Liver (tissue), 9 donors: ENCODE measurements around the gene SMAD5. TPM values are rescaled to one million over a fixed set of nuclear protein-coding genes. Genes with fewer than 3 reads are reported as not detected.

Source experiments
- DNase-seq: peaks from one replicate; pipeline ENCODE4 v3.0.0-alpha.2; 2017; ENCODE audit warnings: low spot score
- H3K27ac ChIP-seq, 2 donors: one replicate each; pipeline ENCODE4 v1.7.0; 2013; ENCODE audit warnings: inconsistent platforms in 2 of 2, low read length in 2 of 2, control low read depth in 1 of 2, low read depth in 1 of 2, mild to moderate bottlenecking in 1 of 2
- H3K27me3 ChIP-seq, 4 donors: one replicate each; pipeline versions ENCODE4 v1.6.1 to v1.7.0; 2013; ENCODE audit warnings: low read length in 3 of 4, inconsistent platforms in 1 of 4, mild to moderate bottlenecking in 1 of 4, moderate library complexity in 1 of 4; ENCODE audit not compliant: control insufficient read depth in 4 of 4, insufficient read depth in 4 of 4
- H3K36me3 ChIP-seq, 4 donors: one replicate each; pipeline versions ENCODE4 v1.6.1 to v1.7.0; 2013; ENCODE audit warnings: low read length in 3 of 4, mild to moderate bottlenecking in 3 of 4, low read depth in 1 of 4, moderate library complexity in 1 of 4; ENCODE audit not compliant: control insufficient read depth in 4 of 4, insufficient read depth in 3 of 4
- H3K4me1 ChIP-seq, 4 donors: one replicate each; pipeline versions ENCODE4 v1.6.1 to v1.7.0; 2013; ENCODE audit warnings: low read length in 3 of 4, mild to moderate bottlenecking in 3 of 4, moderate library complexity in 1 of 4; ENCODE audit not compliant: control insufficient read depth in 4 of 4, insufficient read depth in 4 of 4
- H3K4me3 ChIP-seq, 3 donors: one replicate each; pipeline versions ENCODE4 v1.6.1 to v1.7.0; 2013; ENCODE audit warnings: low read length in 3 of 3, control low read depth in 1 of 3, low read depth in 1 of 3, mild to moderate bottlenecking in 1 of 3
- H3K9ac ChIP-seq, 2 donors: one replicate each; pipeline ENCODE4 v1.7.0; 2013; ENCODE audit warnings: low read length in 2 of 2, mild to moderate bottlenecking in 2 of 2, moderate library complexity in 2 of 2, control low read depth in 1 of 2, low read depth in 1 of 2
- H3K9me3 ChIP-seq, 4 donors: one replicate each; pipeline versions ENCODE4 v1.6.1 to v1.7.0; 2013; ENCODE audit warnings: low read length in 3 of 4; ENCODE audit not compliant: control insufficient read depth in 4 of 4
- EGR1 ChIP-seq, 2 donors: IDR thresholded peaks; 2 replicates each; pipeline ENCODE4 v1.6.1; 2016 to 2018; ENCODE audit warnings: antibody characterized with exemption in 2 of 2, low read depth in 2 of 2
- FOXA1 ChIP-seq: IDR thresholded peaks from 2 replicates; pipeline ENCODE4 v1.6.1; 2016; ENCODE audit warnings: antibody characterized with exemption
- FOXA2 ChIP-seq: IDR thresholded peaks from 2 replicates; pipeline ENCODE4 v1.6.1; 2016; ENCODE audit warnings: antibody characterized with exemption
- GABPA ChIP-seq, 2 donors: IDR thresholded peaks in 1 of 2; conservative IDR thresholded peaks in 1 of 2; 2 replicates each; pipeline ENCODE4 v1.6.1; 2016; ENCODE audit warnings: antibody characterized with exemption in 2 of 2, mild to moderate bottlenecking in 1 of 2, moderate library complexity in 1 of 2
- HNF4A ChIP-seq, 2 donors: conservative IDR thresholded peaks; 2 replicates each; pipeline ENCODE4 v1.6.1; 2016; ENCODE audit warnings: antibody characterized with exemption in 2 of 2, mild to moderate bottlenecking in 2 of 2
- HNF4G ChIP-seq: IDR thresholded peaks from 2 replicates; pipeline ENCODE4 v1.6.1; 2016; ENCODE audit warnings: antibody characterized with exemption
- JUND ChIP-seq, 2 donors: IDR thresholded peaks; 2 replicates each; pipeline ENCODE4 v1.6.1; 2016; ENCODE audit warnings: antibody characterized with exemption in 2 of 2
- NR2F2 ChIP-seq: IDR thresholded peaks from 2 replicates; pipeline ENCODE4 v1.6.1; 2016; ENCODE audit warnings: antibody characterized with exemption
- RAD21 ChIP-seq, 2 donors: IDR thresholded peaks; 2 replicates each; pipeline ENCODE4 v1.6.1; 2016; ENCODE audit warnings: antibody characterized with exemption in 2 of 2, mild to moderate bottlenecking in 2 of 2
- RXRA ChIP-seq, 2 donors: IDR thresholded peaks; 2 replicates each; pipeline ENCODE4 v1.6.1; 2017 to 2018; ENCODE audit warnings: antibody characterized with exemption in 2 of 2, mild to moderate bottlenecking in 1 of 2
- SP1 ChIP-seq: IDR thresholded peaks from 2 replicates; pipeline ENCODE4 v1.6.1; 2018; ENCODE audit warnings: antibody characterized with exemption, mild to moderate bottlenecking
- TAF1 ChIP-seq: conservative IDR thresholded peaks from 2 replicates; pipeline ENCODE4 v1.6.1; 2016; ENCODE audit warnings: antibody characterized with exemption, mild to moderate bottlenecking
- YY1 ChIP-seq: IDR thresholded peaks from 2 replicates; pipeline ENCODE4 v1.6.1; 2016; ENCODE audit warnings: antibody characterized with exemption, mild to moderate bottlenecking
- WGBS: extraction: QIAGEN DNeasy Blood & Tissue Kit; methylation state at CpG from one replicate; pipeline ENCODE4 v1.1.7; 2013; 5-methylcytosine and 5-hydroxymethylcytosine counted together
- polyA plus RNA-seq, 2 donors: library from polyadenylated mRNA; stranded (reverse) in 1 of 2; unstranded in 1 of 2; fragments of 200-250 nt in 1 of 2; fragments of >200 nt in 1 of 2; fragmentation: Nextera tagmentation in 1 of 2; extraction: Ambion mirVana in 1 of 2; gene quantifications; one replicate each; pipeline versions ENCODE4 v1.2.1 to v1.2.3, GENCODE V29; 2013 to 2015
- total RNA-seq, 2 donors: library from RNA; depleted of rRNA; stranded (reverse); fragments of >200 nt; gene quantifications; one replicate each; pipeline ENCODE4 v1.2.3, GENCODE V29; 2014
- TF ChIP-seq, protein P1 (sequence below): fragments of 150-350 bp; IDR thresholded peaks from 2 replicates; pipeline ENCODE4 v1.5.1; 2017; ENCODE audit warnings: improper control_type of control experiment, low read depth, low read length; ENCODE audit not compliant: missing input control
- TF ChIP-seq, protein P2 (sequence below): IDR thresholded peaks from 2 replicates; pipeline ENCODE4 v1.6.1; 2016; ENCODE audit warnings: antibody characterized with exemption
- TF ChIP-seq, protein P3 (sequence below): IDR thresholded peaks from 2 replicates; pipeline ENCODE4 v1.6.1; 2016; ENCODE audit warnings: antibody characterized with exemption
- TF ChIP-seq, protein P4 (sequence below): IDR thresholded peaks from 2 replicates; pipeline ENCODE4 v1.6.1; 2016; ENCODE audit warnings: antibody characterized with exemption
- TF ChIP-seq, protein P5 (sequence below): IDR thresholded peaks from 2 replicates; pipeline ENCODE4 v1.6.1; 2016; ENCODE audit warnings: antibody characterized with exemption, mild to moderate bottlenecking
- donor health status: healthy.
- donor health status: healthy.
- donor health status: healthy.
- donor health status: healthy.
- donor health status: healthy.

The SMAD5 gene
- total and polyA plus RNA-seq, 4 donors, result 5.9 to 42.0 (median 16.3) TPM

DNA sequence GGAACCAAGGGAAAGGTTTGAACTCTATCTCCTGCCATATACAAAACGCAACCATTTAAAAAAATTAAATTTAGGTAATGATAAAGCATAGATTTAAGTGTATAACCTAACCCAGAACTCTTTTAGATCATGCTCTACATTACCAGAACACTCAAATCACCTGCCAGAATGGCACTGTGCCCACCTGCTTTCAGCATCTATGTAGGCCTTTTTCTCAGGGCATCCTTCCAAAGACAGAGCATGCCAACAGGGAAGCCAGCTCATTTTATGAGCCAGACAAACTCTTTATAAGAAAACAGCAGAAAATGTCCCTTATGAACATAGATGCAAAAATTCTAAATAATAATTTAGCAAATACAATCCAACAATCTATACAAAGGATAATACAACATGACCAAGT is 47.9 kb upstream of the SMAD5 start:
- WGBS, result 92% methylated on average over 1 of the region's 1 CpG
- TF ChIP-seq RAD21 (IDR thresholded peaks at IDR 0.05) (peak in 1 of 2 donors; percentile 56), EGR1 (IDR thresholded peaks at IDR 0.05; ENCODE audit: low read depth in 2 of 2) (no peak), YY1 (peak; percentile 43)
- no peak for DNase-seq
- H3K9me3 ChIP-seq, result no peaks in the 10 kb centered on the region
- no peaks in the 10 kb centered on the region for H3K27me3 ChIP-seq
- peak overlapping the region; percentile 57 to 61 for H3K27ac ChIP-seq
- peak overlapping the region in 1 of 2 donors; percentile 22 for H3K9ac ChIP-seq
- H3K4me3 ChIP-seq, result no peak overlapping the region
- no peaks in the 10 kb centered on the region for H3K36me3 ChIP-seq
- peaks cover 2 to 31% (median 9%) of the 10 kb centered on the region in 4 donors for H3K4me1 ChIP-seq

DNA sequence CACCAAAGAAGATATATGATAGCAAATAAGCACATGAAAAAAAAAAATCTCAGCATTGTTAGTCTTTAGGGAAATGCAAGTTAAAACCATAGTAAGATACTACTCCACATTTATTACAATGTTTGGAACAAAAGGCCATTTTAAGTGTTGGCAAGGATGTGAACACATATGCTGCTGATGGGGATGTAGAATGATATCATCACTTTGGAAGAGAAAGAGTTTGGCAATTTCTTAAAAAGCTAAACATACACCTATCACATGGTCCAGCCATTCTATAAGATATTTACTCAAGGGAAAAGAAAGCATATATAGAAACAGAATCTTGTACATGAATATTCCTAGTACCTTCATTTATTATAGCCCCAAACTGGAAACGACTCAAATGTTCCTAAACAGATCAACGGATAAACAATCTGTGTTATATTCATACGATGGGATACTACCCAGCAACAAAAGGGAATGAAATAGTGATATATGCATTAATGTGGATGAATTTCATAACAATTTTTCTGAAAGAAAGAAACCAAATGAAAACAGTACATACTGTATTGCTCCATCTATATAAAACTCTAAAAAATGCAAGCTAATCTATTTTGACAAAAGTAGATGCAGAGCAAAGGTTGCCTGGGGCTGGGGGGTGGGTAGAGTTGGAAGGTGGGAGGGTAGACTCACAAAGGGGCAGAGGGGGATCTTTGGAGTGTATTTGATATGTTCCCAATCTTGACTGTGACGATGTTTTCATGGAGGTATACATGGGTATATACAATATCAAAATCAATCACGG is 45.7 kb upstream of the SMAD5 start:
- Histone ChIP-seq H3K36me3 (no peaks in the 10 kb centered on the region), H3K9me3 (no peaks in the 10 kb centered on the region), H3K9ac (no peak overlapping the region), H3K27me3 (no peaks in the 10 kb centered on the region), H3K27ac (no peak overlapping the region), H3K4me3 (no peak overlapping the region), H3K4me1 (peaks cover 1 to 13% (median 2%) of the 10 kb centered on the region in 4 donors)
- no peak for DNase-seq
- TF ChIP-seq, protein P1, sequence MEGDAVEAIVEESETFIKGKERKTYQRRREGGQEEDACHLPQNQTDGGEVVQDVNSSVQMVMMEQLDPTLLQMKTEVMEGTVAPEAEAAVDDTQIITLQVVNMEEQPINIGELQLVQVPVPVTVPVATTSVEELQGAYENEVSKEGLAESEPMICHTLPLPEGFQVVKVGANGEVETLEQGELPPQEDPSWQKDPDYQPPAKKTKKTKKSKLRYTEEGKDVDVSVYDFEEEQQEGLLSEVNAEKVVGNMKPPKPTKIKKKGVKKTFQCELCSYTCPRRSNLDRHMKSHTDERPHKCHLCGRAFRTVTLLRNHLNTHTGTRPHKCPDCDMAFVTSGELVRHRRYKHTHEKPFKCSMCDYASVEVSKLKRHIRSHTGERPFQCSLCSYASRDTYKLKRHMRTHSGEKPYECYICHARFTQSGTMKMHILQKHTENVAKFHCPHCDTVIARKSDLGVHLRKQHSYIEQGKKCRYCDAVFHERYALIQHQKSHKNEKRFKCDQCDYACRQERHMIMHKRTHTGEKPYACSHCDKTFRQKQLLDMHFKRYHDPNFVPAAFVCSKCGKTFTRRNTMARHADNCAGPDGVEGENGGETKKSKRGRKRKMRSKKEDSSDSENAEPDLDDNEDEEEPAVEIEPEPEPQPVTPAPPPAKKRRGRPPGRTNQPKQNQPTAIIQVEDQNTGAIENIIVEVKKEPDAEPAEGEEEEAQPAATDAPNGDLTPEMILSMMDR, result no peak
- no peak for TF ChIP-seq NR2F2
- no peak for TF ChIP-seq JUND (IDR thresholded peaks at IDR 0.05)
- no peak for TF ChIP-seq RAD21 (IDR thresholded peaks at IDR 0.05)
- TF ChIP-seq GABPA (IDR thresholded peaks at IDR 0.05 in 1 of 2, conservative IDR thresholded peaks at IDR 0.05 in 1 of 2), result no peak
- TF ChIP-seq FOXA2, result no peak
- no peak for TF ChIP-seq SP1
- TF ChIP-seq, protein P2, sequence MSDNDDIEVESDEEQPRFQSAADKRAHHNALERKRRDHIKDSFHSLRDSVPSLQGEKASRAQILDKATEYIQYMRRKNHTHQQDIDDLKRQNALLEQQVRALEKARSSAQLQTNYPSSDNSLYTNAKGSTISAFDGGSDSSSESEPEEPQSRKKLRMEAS, result no peak
- TF ChIP-seq, protein P3, sequence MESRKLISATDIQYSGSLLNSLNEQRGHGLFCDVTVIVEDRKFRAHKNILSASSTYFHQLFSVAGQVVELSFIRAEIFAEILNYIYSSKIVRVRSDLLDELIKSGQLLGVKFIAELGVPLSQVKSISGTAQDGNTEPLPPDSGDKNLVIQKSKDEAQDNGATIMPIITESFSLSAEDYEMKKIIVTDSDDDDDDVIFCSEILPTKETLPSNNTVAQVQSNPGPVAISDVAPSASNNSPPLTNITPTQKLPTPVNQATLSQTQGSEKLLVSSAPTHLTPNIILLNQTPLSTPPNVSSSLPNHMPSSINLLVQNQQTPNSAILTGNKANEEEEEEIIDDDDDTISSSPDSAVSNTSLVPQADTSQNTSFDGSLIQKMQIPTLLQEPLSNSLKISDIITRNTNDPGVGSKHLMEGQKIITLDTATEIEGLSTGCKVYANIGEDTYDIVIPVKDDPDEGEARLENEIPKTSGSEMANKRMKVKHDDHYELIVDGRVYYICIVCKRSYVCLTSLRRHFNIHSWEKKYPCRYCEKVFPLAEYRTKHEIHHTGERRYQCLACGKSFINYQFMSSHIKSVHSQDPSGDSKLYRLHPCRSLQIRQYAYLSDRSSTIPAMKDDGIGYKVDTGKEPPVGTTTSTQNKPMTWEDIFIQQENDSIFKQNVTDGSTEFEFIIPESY, result no peak
- no peak for TF ChIP-seq TAF1
- no peak for TF ChIP-seq HNF4G
- no peak for TF ChIP-seq HNF4A (conservative IDR thresholded peaks at IDR 0.05)
- no peak for TF ChIP-seq FOXA1
- TF ChIP-seq RXRA (IDR thresholded peaks at IDR 0.05), result no peak
- TF ChIP-seq, protein P4, sequence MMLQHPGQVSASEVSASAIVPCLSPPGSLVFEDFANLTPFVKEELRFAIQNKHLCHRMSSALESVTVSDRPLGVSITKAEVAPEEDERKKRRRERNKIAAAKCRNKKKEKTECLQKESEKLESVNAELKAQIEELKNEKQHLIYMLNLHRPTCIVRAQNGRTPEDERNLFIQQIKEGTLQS, result no peak
- TF ChIP-seq YY1, result no peak
- TF ChIP-seq EGR1 (IDR thresholded peaks at IDR 0.05; ENCODE audit: low read depth in 2 of 2), result no peak
- TF ChIP-seq, protein P5, sequence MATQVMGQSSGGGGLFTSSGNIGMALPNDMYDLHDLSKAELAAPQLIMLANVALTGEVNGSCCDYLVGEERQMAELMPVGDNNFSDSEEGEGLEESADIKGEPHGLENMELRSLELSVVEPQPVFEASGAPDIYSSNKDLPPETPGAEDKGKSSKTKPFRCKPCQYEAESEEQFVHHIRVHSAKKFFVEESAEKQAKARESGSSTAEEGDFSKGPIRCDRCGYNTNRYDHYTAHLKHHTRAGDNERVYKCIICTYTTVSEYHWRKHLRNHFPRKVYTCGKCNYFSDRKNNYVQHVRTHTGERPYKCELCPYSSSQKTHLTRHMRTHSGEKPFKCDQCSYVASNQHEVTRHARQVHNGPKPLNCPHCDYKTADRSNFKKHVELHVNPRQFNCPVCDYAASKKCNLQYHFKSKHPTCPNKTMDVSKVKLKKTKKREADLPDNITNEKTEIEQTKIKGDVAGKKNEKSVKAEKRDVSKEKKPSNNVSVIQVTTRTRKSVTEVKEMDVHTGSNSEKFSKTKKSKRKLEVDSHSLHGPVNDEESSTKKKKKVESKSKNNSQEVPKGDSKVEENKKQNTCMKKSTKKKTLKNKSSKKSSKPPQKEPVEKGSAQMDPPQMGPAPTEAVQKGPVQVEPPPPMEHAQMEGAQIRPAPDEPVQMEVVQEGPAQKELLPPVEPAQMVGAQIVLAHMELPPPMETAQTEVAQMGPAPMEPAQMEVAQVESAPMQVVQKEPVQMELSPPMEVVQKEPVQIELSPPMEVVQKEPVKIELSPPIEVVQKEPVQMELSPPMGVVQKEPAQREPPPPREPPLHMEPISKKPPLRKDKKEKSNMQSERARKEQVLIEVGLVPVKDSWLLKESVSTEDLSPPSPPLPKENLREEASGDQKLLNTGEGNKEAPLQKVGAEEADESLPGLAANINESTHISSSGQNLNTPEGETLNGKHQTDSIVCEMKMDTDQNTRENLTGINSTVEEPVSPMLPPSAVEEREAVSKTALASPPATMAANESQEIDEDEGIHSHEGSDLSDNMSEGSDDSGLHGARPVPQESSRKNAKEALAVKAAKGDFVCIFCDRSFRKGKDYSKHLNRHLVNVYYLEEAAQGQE, result no peak
- WGBS, result 93% methylated on average over 5 of the region's 5 CpGs
